Mesothelial cell of epicardium (in vitro differentiated cells): Measurements from ENCODE around the gene SUMF1. TPM values are rescaled to one million over a fixed set of nuclear protein-coding genes. Genes with fewer than 3 reads are reported as not detected.
A peak's percentile ranks its signal among the peaks of the same experiment; 100 is the strongest.

Experiments
- DNase-seq, 2 experiments: peaks; one replicate each; pipeline ENCODE4 v3.0.0; 2021; ENCODE audit warnings: low spot score in 2 of 2; ENCODE audit not compliant: unreplicated experiment in 2 of 2
- H3K27ac Mint-ChIP-seq: 2 replicates; pipeline ENCODE4 v1.8.0; 2021; ENCODE audit warnings: mixed read lengths
- H3K27me3 Mint-ChIP-seq: 2 replicates; pipeline ENCODE4 v1.8.0; 2021; ENCODE audit warnings: low read depth, mixed read lengths
- H3K36me3 Mint-ChIP-seq: 2 replicates; pipeline ENCODE4 v1.8.0; 2021; ENCODE audit warnings: mixed read lengths
- H3K4me1 Mint-ChIP-seq: 2 replicates; pipeline ENCODE4 v1.8.0; 2021; ENCODE audit warnings: mixed read lengths
- H3K4me3 Mint-ChIP-seq: 2 replicates; pipeline ENCODE4 v1.8.0; 2021; ENCODE audit warnings: mild to moderate bottlenecking, moderate library complexity, mixed read lengths
- H3K9me3 Mint-ChIP-seq: 2 replicates; pipeline ENCODE4 v1.8.0; 2021; ENCODE audit warnings: mixed read lengths
- total RNA-seq: library from RNA; stranded (reverse); gene quantifications from 3 replicates; pipeline ENCODE4 v1.2.1, GENCODE V29; 2021
- TF ChIP-seq, protein P1 (sequence below): fragments of 200-600 bp; sonication (generic); IDR thresholded peaks from one replicate; pipeline ENCODE4 v1.5.0; 2021; ENCODE audit warnings: antibody characterized with exemption; ENCODE audit not compliant: unreplicated experiment

The SUMF1 gene
- total RNA-seq, 1 donor from 2014 or later = 28.7 TPM

GRCh38 chr3:4438296-4438695 is 28.8 kb downstream of the SUMF1 start:
- no peak for DNase-seq
- Mint-ChIP-seq H3K27ac (peak overlapping the region; percentile 27), H3K36me3 (peaks cover 30% of the 10 kb centered on the region), H3K4me1 (peaks cover 13% of the 10 kb centered on the region), H3K4me3 (no peak overlapping the region), H3K27me3 (no peaks in the 10 kb centered on the region), H3K9me3 (peaks cover 13% of the 10 kb centered on the region)
- TF ChIP-seq, protein P1, sequence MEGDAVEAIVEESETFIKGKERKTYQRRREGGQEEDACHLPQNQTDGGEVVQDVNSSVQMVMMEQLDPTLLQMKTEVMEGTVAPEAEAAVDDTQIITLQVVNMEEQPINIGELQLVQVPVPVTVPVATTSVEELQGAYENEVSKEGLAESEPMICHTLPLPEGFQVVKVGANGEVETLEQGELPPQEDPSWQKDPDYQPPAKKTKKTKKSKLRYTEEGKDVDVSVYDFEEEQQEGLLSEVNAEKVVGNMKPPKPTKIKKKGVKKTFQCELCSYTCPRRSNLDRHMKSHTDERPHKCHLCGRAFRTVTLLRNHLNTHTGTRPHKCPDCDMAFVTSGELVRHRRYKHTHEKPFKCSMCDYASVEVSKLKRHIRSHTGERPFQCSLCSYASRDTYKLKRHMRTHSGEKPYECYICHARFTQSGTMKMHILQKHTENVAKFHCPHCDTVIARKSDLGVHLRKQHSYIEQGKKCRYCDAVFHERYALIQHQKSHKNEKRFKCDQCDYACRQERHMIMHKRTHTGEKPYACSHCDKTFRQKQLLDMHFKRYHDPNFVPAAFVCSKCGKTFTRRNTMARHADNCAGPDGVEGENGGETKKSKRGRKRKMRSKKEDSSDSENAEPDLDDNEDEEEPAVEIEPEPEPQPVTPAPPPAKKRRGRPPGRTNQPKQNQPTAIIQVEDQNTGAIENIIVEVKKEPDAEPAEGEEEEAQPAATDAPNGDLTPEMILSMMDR = no peak

GRCh38 chr3:4432259-4432658 is 34.8 kb downstream of the SUMF1 start:
- TF ChIP-seq, protein P1 = no peak
- peaks cover 4% of the 10 kb centered on the region for H3K4me1 Mint-ChIP-seq
- no peak overlapping the region for H3K27ac Mint-ChIP-seq
- DNase-seq = no peak
- H3K27me3 Mint-ChIP-seq = no peaks in the 10 kb centered on the region
- no peak overlapping the region for H3K4me3 Mint-ChIP-seq
- H3K9me3 Mint-ChIP-seq = peaks cover 26% of the 10 kb centered on the region
- peaks cover 40% of the 10 kb centered on the region for H3K36me3 Mint-ChIP-seq

DNA sequence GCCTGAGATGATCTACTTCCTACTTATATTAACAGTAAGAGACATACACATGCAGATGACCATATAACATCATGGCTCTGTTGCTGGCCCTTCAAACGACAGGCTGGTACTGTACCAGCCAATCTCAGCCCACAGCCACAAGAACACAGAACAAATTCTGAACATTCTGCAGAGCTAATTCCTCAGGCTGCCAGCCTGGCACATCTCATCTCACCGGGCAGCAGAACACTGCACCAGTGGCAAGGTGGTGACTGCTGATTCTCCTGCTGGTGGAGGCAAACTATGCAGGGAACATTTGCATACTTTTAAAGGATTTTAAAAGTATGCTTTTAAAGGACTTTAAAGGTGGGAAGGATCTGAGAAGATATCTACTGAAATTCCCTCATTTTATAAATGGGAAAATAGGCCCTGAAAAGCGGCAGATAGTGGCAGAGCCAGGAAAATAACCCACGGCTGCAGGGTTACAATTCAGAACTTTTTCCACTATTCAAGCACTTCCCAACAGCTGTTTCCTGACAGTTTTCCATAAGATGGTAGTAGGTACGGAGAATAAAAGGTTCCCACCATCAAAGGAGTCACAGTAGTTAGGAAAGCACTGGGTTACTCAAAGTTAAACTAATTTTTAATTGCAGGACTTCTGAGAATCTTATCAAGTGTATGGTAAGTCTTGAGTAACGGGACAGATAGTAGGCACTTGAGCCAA is 37.3 kb downstream of the SUMF1 start:
- H3K27ac Mint-ChIP-seq = no peak overlapping the region
- peaks cover 23% of the 10 kb centered on the region for H3K4me1 Mint-ChIP-seq
- DNase-seq = no peak
- TF ChIP-seq, protein P1 = no peak
- peaks cover 30% of the 10 kb centered on the region for H3K36me3 Mint-ChIP-seq
- H3K4me3 Mint-ChIP-seq = no peak overlapping the region
- H3K27me3 Mint-ChIP-seq = no peaks in the 10 kb centered on the region
- H3K9me3 Mint-ChIP-seq = peaks cover 14% of the 10 kb centered on the region

DNA sequence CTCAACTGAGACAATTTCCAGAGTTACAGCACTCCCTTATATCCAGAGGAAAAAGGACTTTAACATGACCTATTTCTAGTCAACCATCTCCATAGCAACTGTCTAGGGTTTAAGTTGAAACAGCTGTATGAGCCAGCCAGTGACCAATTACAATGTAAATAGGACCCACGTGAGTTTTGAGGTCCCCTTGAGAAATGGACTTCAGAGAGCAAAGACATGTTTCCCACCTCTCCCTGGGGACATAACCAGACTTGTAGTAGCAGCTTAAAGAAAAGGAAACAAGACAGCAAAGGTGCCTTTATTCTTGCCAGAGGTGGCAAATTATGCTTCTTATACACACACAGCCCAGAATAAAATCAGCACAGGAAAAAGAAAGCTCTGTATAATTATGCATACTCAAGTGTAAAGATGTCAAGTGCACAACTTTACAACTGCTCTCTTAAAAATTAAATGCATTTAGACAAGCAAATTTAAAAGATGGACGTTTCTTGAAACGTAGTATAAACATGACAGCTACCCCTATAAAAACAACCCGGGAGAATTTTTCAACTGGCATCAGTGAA is 40.2 kb downstream of the SUMF1 start:
- Mint-ChIP-seq H3K27ac (peak overlapping the region; percentile 91), H3K36me3 (peaks cover 14% of the 10 kb centered on the region), H3K4me3 (peak overlapping the region; percentile 18), H3K27me3 (no peaks in the 10 kb centered on the region), H3K4me1 (peaks cover 23% of the 10 kb centered on the region), H3K9me3 (peaks cover 7% of the 10 kb centered on the region)
- TF ChIP-seq, protein P1 = no peak
- DNase-seq = no peak

GRCh38 chr3:4426261-4426781 is 40.7 kb downstream of the SUMF1 start:
- H3K27me3 Mint-ChIP-seq = no peaks in the 10 kb centered on the region
- TF ChIP-seq, protein P1 = no peak
- peaks cover 2% of the 10 kb centered on the region for H3K9me3 Mint-ChIP-seq
- H3K4me3 Mint-ChIP-seq = no peak overlapping the region
- H3K27ac Mint-ChIP-seq = peak overlapping the region; percentile 91
- peaks cover 23% of the 10 kb centered on the region for H3K4me1 Mint-ChIP-seq
- peaks cover 8% of the 10 kb centered on the region for H3K36me3 Mint-ChIP-seq
- no peak for DNase-seq
